Spinal cord (tissue), 10 donors: ENCODE measurements around the gene ACOT2. TPM values are rescaled to one million over a fixed set of nuclear protein-coding genes. Genes with fewer than 3 reads are reported as not detected.
A peak's percentile ranks its signal among the peaks of the same experiment; 100 is the strongest.
"Not testable (repeated sequence)": the region's sequence is repeated elsewhere in the genome, so short reads cannot be mapped to it uniquely, and the experiment has no call there.

Source experiments
- DNase-seq, 6 donors: peaks; one replicate each; pipeline versions ENCODE4 v3.0.0 to v3.0.0-alpha.2; 2013 to 2015; ENCODE audit warnings: low spot score in 6 of 6, low read depth in 4 of 6
- H3K27ac ChIP-seq: one replicate; pipeline ENCODE4 v1.5.1; 2013; ENCODE audit warnings: low read depth, low read length, control low read depth
- H3K27me3 ChIP-seq: one replicate; pipeline ENCODE4 v1.6.1; 2013; ENCODE audit warnings: low read length; ENCODE audit not compliant: control insufficient read depth, insufficient read depth
- H3K36me3 ChIP-seq: one replicate; pipeline ENCODE4 v1.6.1; 2013; ENCODE audit warnings: low read length; ENCODE audit not compliant: control insufficient read depth, insufficient read depth
- H3K4me1 ChIP-seq: one replicate; pipeline ENCODE4 v1.6.1; 2013; ENCODE audit warnings: low read length; ENCODE audit not compliant: control insufficient read depth, insufficient read depth
- H3K4me3 ChIP-seq: one replicate; pipeline ENCODE4 v1.5.1; 2013; ENCODE audit warnings: low read depth, low read length, control low read depth
- H3K9me3 ChIP-seq: one replicate; pipeline ENCODE4 v1.6.1; 2013; ENCODE audit warnings: low read length; ENCODE audit not compliant: control insufficient read depth, insufficient read depth
- WGBS: methylation state at CpG from one replicate; pipeline ENCODE4 v1.1.5; 2013; ENCODE audit warnings: missing lambda C conversion rate; ENCODE audit not compliant: insufficient coverage; 5-methylcytosine and 5-hydroxymethylcytosine counted together
- polyA plus RNA-seq, 2 donors: library from polyadenylated mRNA; unstranded; fragments of 120-200 nt; gene quantifications; one replicate each; pipeline ENCODE4 v1.2.1, GENCODE V29; 2013; ENCODE audit not compliant: insufficient read length in 2 of 2
- total RNA-seq, 2 donors: library from RNA; depleted of rRNA in 1 of 2; stranded (reverse); fragments of 120-200 nt in 1 of 2; fragments of >200 nt in 1 of 2; gene quantifications; one replicate each; pipeline versions ENCODE4 v1.2.3 to v1.2.4, GENCODE V29; 2013 to 2014
- donor health status: healthy.

Gene ACOT2
- total and polyA plus RNA-seq, 4 donors: 29.7 to 41.6 (median 38.0) TPM

DNA sequence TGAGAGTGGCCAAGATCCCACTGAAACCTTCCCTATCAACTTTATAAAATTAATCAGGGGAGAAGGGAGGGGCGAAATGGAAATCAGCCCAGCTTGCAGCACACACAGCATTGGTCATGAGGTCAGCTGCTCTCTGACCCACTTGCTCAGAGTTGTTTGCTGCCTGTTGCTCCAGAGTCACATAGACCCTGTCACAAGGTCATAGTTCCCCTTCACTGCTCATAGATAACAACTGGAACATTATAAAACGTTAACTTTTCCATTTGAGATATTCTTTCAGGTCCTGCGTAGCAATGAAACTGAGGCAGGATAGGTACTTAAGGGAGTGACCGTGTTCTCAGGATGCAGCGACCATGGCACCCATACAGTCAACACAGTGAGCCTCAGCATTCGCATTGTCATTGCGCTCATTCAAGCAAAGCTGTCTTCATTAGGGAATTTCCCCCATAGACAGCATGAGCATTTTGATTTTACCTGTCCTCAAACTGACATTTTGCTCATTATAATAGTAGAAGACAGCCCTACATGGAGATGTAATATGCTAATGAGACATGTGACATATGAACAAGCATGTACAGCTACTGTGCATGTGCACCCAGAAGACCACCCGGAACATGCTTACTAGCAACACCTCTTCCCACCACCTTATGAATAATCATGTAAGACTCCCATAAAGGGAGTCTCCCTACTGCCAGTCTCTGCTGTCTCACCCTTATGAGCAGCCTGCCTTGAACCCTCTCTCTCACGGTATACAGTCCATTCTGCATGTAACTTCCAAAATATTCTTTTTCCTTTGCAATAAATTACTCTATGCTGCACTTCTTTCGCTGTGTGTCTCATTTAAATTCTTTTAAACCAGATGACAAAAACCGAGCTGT, 13.3 kb downstream of the ACOT2 start:
- H3K9me3 ChIP-seq, DNase-seq, H3K4me3 ChIP-seq, H3K27me3 ChIP-seq, H3K4me1 ChIP-seq, H3K27ac ChIP-seq: not testable (repeated sequence)
- peaks cover 19% of the 10 kb centered on the region for H3K36me3 ChIP-seq
- WGBS: 90% methylated on average over 3 of the region's 11 CpGs

DNA sequence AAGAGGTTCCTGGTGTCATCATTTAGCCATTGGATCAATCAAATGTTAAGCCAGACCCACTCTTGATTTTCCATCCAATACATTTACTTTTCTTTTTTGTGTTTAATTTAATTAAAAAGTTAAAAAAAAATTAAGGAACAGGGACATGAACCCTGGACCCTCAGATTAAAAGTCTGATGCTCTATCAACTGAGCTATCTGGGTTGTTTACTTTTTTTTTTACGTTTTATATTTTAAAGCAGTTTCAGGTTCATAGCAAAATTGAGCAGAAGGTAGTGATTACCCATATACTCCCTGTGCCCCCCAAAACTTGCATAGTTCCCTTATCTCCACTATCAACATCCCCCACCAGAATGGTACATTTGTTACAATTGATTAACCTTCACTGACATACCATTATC, 19.7 kb downstream of the ACOT2 start:
- Histone ChIP-seq H3K36me3 (no peaks in the 10 kb centered on the region), H3K9me3 (no peaks in the 10 kb centered on the region), H3K4me3 (no peak overlapping the region), H3K27ac (no peak overlapping the region), H3K27me3 (peaks cover 7% of the 10 kb centered on the region), H3K4me1 (peaks cover 6% of the 10 kb centered on the region)
- WGBS: no CpG with 5 or more reads among the region's 1 CpG
- no peak for DNase-seq

GRCh38 chr14:73589116-73589515, 20.1 kb downstream of the ACOT2 start:
- peaks cover 6% of the 10 kb centered on the region for H3K4me1 ChIP-seq
- no peak for DNase-seq
- no peak overlapping the region for H3K4me3 ChIP-seq
- no peak overlapping the region for H3K27ac ChIP-seq
- H3K27me3 ChIP-seq: peaks cover 7% of the 10 kb centered on the region
- no peaks in the 10 kb centered on the region for H3K9me3 ChIP-seq
- H3K36me3 ChIP-seq: no peaks in the 10 kb centered on the region
- 100% methylated on average over 2 of the region's 4 CpGs for WGBS

DNA sequence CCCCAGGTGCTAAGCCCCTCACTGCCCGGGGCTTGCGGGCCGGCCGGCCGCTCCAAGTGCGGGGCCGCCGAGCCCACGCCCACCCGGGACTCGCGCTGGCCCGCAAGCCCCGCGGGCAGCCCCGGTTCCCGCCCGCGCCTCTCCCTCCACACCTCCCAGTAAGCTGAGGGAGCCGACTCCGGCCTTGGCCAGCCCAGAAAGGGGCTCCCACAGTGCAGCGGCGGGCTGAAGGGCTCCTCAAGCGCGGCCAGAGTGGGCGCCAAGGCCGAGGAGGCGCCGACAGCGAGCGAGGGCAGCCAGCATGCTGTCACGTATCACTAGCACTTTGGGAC, 21.6 kb downstream of the ACOT2 start:
- not testable (repeated sequence) for H3K27ac ChIP-seq, H3K27me3 ChIP-seq, H3K4me3 ChIP-seq, H3K36me3 ChIP-seq, H3K4me1 ChIP-seq, H3K9me3 ChIP-seq, DNase-seq
- 99% methylated on average over 14 of the region's 32 CpGs for WGBS

- Histone ChIP-seq H3K27ac (no peak within 1 kb of the TSS), H3K36me3 (no peaks in the 10 kb centered on the region), H3K27me3 (peaks cover 7% of the 10 kb centered on the region), H3K9me3 (no peaks in the 10 kb centered on the region), H3K4me3 (peak within 1 kb of the TSS; percentile 57), H3K4me1 (peaks cover 6% of the 10 kb centered on the region)
- WGBS: 2% methylated on average over 89 of the region's 89 CpGs
- DNase-seq: peak in 2 of 6 donors; percentile 58 to 69
Observed at GRCh38 chr14:73591690-73592449, 22.9 kb downstream of the ACOT2 start, which contains the start of gene ACOT4. Gene ACOT4 (plus strand): TSS chr14:73591873. CDS start chr14:73591960, 87 bp downstream.

- DNase-seq: no peak
- Histone ChIP-seq H3K27ac (no peak overlapping the region), H3K36me3 (no peaks in the 10 kb centered on the region), H3K4me1 (peaks cover 6% of the 10 kb centered on the region), H3K9me3 (no peaks in the 10 kb centered on the region), H3K4me3 (no peak overlapping the region), H3K27me3 (peaks cover 7% of the 10 kb centered on the region)
- no CpG with 5 or more reads among the region's 9 CpGs for WGBS
Observed at GRCh38 chr14:73594491-73594890, 25.5 kb downstream of the ACOT2 start.

DNA sequence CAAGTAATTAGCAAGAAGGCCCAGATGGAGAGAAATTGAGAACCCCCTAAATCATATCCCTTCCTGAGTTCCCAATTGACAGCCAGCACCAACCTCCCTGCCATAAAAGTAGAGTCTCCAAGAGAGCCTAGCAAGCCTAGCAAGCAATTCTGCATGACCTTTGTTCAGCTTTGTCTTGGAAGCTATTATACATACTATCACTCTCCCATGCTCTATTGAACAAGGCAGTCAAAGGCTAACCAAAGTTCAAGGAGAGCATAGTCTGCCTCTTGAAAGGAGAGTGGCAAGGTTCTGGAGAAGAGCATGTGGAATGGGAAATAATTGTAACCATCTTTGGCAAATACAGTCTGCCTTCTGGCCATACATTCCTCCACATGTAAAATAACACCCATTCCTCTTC, 30.5 kb downstream of the ACOT2 start:
- H3K27ac ChIP-seq: no peak overlapping the region
- H3K4me1 ChIP-seq: no peaks in the 10 kb centered on the region
- no peaks in the 10 kb centered on the region for H3K9me3 ChIP-seq
- DNase-seq: no peak
- no peaks in the 10 kb centered on the region for H3K36me3 ChIP-seq
- no peaks in the 10 kb centered on the region for H3K27me3 ChIP-seq
- no peak overlapping the region for H3K4me3 ChIP-seq

DNA sequence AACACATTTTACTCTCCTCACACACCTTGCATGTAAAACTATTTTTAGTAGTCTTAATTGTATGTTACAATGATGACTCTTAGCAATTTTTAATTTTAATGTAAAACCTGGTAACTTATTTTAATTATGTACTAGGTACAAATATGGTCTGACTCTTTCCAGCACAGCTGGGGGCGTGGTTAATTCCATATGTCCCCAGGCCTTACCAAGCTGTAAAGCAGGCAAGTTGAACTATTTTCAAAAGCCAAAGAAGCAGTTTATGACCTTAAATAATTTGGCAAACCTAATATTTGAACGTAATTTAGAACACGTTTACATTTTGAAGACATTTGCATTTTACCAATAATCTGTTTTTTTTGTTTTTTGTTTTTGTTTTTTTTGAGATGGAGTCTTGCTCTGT, 34.0 kb downstream of the ACOT2 start:
- WGBS: 80% methylated on average over 1 of the region's 3 CpGs
- no peaks in the 10 kb centered on the region for H3K9me3 ChIP-seq
- H3K4me1 ChIP-seq: no peaks in the 10 kb centered on the region
- no peak overlapping the region for H3K4me3 ChIP-seq
- H3K36me3 ChIP-seq: no peaks in the 10 kb centered on the region
- DNase-seq: no peak
- H3K27ac ChIP-seq: no peak overlapping the region
- H3K27me3 ChIP-seq: no peaks in the 10 kb centered on the region

- Histone ChIP-seq H3K9me3 (no peaks in the 10 kb centered on the region), H3K27ac (no peak overlapping the region), H3K27me3 (no peaks in the 10 kb centered on the region), H3K36me3 (no peaks in the 10 kb centered on the region), H3K4me1 (no peaks in the 10 kb centered on the region), H3K4me3 (no peak overlapping the region)
- WGBS: no CpG with 5 or more reads among the region's 3 CpGs
- no peak for DNase-seq
Observed at GRCh38 chr14:73606271-73606670, 37.3 kb downstream of the ACOT2 start.

DNA sequence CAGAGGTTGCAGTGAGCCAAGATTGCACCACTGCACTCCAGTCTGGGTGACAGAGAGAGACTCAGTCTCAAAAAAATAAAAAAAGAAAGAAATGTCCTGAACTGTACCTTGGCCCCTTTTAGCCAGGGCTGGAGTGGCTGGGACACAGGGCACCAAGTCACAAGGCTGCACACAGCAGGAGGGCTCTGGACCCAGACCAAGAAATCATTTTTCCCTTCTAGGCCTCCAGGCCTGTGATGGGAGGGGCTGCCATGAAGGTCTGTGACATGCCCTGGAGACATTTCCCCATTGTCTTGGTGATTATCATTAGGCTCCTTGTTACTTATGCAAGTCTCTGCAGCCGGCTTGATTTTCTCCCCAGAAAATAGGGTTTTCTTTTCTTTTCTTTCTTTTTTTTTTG, 38.2 kb downstream of the ACOT2 start:
- WGBS: no CpG with 5 or more reads among the region's 1 CpG
- DNase-seq: no peak
- H3K27ac ChIP-seq: no peak overlapping the region
- no peaks in the 10 kb centered on the region for H3K27me3 ChIP-seq
- no peaks in the 10 kb centered on the region for H3K9me3 ChIP-seq
- no peaks in the 10 kb centered on the region for H3K36me3 ChIP-seq
- H3K4me3 ChIP-seq: no peak overlapping the region
- peaks cover 4% of the 10 kb centered on the region for H3K4me1 ChIP-seq
